NCI-H146 treated with DMSO at 0.1 percent for 48 hours (cell line): Measurements from ENCODE around the gene HNRNPA1.
"Not testable (repeated sequence)": the region's sequence is repeated elsewhere in the genome, so short reads cannot be mapped to it uniquely, and the experiment has no call there.

Source experiments
- DNase-seq: peaks from one replicate; lab custom pipeline; 2025; ENCODE audit not compliant: unreplicated experiment; lab: John Stamatoyannopoulos, UW

Gene HNRNPA1

DNA sequence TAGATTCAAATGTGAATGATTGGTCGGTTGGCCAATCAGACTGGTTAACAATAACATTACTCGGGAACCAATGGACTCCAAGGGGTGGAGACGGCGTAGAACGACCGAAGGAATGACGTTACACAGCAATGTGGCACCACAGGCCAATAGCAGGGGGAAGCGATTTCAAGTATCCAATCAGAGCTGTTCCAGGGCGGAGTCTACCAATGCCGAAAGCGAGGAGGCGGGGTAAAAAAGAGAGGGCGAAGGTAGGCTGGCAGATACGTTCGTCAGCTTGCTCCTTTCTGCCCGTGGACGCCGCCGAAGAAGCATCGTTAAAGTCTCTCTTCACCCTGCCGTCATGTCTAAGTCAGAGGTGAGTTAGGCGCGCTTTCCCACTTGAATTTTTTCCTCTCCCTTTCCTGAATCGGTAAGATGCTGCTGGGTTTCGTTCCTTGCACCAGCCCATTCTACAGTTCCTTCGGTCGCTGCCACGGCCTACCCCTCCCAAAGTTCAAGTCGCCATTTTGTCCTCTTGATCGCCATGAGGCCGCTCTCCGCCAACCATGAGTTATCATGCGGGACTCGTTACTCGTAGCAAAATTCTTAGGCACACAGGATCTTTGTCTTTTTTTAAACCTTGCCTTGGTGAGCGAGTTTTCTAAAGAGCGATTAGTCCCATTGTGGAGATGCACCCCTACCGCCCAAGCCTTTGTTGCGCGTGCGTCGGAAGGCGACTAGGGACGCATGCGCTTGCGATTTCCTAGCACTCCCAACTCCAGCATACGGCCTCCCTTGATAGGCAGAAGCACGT lies at the start of gene HNRNPA1:
HNRNPA1 (plus strand) TSS at position 259 of the 793 bp plus-strand sequence; CDS start at position 341, 82 bp downstream.
- peak; percentile 100 for DNase-seq

- not testable (repeated sequence) for DNase-seq
These were observed 49.3 kb upstream of the HNRNPA1 start for GRCh38 chr12:54231269-54231668.

- DNase-seq = no peak
These were observed 47.7 kb upstream of the HNRNPA1 start for GRCh38 chr12:54232790-54233189.

DNA sequence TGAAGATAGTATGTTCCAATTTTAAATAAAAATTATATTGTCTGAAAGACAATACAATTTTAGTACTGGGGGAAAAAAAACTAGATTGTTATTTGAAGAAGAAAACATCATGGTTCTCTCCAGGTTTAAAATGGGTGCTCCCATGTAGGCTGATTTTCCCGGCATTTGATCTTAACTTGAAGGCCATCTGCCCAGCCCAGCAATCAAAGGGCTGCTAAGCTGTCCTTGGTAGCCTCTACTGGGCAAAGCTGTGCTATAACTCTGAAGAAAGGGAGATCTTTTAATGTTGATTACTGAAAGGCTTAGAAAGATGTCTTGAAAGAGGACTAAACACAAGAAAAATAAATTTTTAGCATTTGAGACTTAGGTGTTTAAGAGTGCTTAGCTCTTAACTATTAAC lies 42.0 kb upstream of the HNRNPA1 start:
- no peak for DNase-seq

DNA sequence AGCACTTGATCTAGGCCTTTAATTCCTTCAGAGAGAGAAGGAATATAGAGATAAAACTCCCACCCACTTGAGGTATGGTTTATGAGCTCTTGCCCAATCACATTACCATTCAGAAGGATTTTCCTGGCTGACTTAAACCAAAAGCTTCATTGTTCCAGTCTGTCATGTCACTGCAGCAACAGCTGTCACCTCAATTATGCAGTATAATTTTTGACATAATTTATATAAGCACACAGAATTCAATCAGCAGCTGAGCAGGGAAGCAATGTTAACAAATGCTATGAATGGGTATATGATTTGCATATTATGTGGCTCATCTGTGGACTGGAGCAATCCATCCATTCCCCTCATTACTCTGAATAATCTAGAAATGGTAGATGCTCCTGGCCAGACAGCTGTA lies 40.9 kb upstream of the HNRNPA1 start:
- DNase-seq = no peak

DNA sequence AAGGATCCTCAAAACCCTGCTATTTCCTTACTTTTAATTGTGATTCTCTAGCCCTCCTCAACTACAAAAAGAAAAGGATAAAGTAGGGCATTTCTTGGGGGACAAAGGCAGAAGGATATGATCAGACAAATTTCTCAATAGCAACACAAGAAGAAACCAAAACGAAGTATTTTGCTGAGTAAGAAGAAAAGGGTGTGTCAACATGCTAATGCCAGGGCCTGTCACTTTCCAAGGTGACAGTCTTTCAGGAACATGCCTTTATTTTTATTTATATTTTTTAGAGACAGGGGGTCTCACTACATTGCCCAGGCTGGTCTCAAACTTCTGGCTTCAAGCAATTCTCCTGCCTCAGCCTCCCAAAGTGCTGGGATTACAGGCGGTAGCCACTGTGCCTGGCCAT lies 40.4 kb upstream of the HNRNPA1 start:
- no peak for DNase-seq

- no peak for DNase-seq
These were observed 39.4 kb upstream of the HNRNPA1 start for GRCh38 chr12:54240971-54241588.

- no peak for DNase-seq
These were observed 34.4 kb upstream of the HNRNPA1 start for GRCh38 chr12:54246011-54246641.

DNA sequence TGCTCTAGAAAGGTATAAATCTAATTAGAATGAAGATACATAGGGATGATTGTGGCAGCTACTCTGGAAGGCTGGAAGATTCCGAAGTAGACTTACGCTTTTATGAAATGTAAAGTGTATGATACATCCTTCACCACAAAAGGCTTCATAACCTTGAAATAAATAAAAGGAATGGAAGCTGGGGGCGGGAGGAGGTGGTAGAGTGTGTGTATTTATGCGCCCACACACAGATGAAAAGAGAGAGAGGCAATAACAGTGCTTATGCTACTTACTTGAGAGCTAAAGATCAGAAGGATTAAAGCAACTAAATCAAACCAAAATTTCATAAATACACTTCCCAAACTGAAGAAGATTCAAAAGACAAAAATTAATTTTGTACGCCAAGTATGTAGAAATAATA lies 31.0 kb upstream of the HNRNPA1 start:
- no peak for DNase-seq

GRCh38 chr12:54251667-54252284 lies 28.8 kb upstream of the HNRNPA1 start:
- peak; percentile 21 for DNase-seq

DNA sequence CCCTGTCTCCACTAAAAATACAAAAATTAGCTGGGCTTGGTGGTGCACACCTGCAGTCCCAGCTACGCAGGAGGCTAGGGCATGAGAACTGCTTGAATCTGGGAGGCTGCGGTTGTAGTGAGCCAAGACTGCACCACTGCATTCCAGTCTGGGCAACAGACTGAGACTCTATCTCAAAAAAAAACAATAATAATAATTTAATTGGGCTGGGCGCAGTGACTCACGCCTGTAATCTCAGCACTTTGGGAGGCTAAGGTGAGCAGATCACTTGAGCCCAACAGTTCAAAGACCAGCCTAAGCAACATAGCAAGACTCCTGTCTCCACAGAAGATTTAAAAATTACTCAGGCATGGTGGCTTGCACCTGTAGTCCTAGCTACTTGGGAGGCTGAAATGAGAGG lies 27.3 kb upstream of the HNRNPA1 start:
- DNase-seq = no peak

- no peak for DNase-seq
These were observed 23.2 kb upstream of the HNRNPA1 start for GRCh38 chr12:54257332-54257731.

DNA sequence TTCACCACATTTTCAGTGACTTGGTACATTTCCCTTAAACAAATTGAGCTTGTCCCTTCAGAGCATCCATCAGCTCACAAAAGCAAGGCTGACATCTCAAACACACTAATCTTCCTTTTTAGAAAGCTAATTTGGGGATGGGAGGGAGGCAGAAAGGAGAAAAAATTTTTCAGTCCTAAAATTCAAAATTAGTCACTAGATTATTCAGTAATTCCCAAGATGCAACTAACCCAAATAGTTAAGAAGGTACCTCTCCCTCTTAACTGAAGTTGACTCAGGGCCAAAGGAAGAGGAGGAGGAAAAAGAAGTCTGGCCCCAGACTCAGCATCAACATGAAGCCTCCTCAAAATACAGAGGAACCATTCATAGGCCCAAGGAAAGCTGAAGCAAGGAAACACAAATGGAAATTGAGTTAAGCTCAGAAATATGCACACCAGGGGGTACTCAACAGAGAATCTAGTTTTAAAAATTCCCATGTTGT lies 22.3 kb upstream of the HNRNPA1 start:
- no peak for DNase-seq

- peak; percentile 95 for DNase-seq
These were observed 21.1 kb upstream of the HNRNPA1 start for GRCh38 chr12:54259194-54260011.

DNA sequence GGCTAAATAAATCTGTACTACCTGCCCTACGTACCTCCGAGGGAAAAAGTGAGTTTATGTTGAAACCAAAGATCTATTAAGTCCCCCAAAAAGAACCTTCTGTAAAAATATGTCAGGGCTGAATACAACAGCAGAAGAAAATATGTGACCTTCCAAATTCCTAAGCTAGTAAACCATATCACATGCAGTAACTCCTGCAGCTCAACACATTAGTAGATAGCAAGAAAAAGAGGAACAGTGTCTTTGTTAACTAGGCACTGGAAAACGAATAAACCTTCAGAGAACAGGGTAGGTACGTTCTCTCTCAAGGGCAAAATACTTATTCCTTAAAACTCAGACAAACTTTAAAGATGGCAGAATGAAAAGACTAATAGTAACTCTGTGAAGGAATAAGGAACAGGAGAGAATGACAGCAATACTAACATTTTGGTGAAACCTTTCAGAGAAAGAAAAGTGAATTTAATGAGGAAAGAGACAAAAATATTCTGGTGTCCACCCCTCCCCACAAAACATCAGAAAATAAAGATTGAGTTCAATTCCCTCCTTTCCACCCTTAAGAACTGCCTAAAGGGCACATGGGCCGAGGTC lies 18.6 kb upstream of the HNRNPA1 start:
- no peak for DNase-seq

DNA sequence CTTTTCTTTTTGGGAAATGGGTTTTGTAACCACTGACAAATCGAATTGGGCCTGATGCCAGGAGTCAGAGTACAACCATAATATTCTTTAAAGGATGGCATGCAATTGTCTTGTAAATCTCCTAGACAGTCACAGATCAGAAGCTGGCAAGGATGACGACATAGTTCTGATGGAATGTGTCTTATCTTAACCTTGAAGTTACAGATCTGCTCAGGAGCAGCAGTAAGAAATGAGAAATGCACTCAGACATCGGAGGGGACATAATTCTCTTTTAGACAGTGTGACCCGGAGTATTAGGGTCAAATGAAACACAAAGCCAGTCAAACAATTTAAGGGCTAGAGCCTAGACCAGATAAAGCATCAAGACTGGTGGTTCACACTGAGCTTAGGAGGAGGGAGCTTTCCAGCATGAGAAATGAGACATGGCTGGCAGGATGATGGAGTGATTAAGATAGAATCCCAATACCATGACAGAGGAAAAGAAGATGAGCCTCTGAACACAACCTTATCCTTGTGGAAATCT lies 18.1 kb upstream of the HNRNPA1 start:
- DNase-seq = no peak

DNA sequence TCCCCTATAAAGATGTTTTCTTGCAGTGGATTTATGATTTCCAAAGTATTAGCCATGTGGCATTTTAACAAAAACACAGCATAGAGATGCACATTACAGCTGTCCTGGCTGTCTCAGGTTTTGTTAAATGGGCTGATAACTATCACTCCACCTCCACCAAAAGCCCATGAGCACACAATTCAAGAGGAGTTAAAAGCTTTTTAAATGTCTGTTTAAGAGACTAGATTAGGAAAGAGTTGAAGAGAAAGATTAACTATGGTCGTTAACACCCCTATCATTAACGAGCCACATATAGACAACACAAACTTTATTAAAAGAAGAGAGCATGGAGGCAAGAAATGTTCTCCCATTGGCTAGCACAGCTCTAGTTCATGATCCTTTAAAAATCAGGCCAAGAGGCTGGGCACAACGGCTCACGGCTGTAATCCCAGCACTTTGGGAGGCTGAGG lies 15.1 kb upstream of the HNRNPA1 start:
- no peak for DNase-seq

DNA sequence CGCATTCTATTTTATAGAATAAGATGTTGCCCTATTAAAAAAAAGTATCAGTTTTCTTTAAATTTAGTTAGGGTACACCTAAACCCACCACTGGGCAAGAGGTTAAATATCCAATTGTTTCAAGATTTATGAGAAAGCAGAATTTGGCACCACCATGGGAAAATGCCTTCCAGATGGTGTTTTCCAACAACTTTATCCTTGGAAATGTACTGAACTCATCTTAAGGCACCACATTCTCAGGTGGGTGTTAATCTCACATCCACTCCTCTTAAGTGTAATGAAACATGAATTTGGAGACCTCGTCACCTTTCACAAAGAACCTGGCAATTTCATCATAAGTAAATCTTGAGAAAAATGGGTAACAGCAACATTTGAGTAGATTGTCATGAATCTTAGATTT lies 13.7 kb upstream of the HNRNPA1 start:
- no peak for DNase-seq

DNA sequence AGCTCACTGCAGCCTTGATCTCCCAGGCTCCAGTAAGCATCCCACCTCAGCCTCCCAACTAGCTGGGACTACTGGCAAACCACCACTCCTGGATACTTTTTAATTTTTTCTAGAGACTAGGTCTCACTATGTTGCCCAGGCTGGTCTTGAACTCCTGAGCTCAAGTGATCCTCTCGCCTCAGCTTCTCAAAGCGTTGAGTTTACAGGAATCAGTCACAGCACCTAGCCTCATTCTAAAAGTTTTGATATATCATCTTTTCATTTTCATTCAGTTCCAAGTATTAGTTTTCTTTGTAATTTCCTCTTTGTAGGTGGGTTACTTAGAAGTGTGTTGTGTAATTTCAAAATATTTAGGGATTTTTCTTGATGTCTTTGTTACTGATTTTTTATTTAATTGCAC lies 10.2 kb upstream of the HNRNPA1 start:
- no peak for DNase-seq

DNA sequence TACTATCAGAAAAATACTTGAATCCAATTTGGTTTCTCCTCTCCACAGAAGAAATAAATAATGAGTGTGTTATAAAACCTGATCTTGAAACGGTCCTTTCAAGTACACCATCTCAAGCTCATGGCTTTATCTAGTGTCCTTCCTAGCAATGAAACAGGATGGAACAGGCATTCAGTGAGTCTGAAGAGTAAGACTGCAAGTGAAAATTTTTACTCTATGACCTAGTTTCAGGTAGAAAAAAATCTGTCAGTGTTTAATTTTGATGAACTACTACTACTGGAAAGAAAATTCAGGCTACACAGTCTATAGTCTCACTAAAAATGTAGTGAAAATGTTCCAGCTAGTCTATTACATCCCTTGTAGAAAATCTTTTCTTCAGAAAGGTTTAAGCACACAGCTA lies 8.3 kb upstream of the HNRNPA1 start:
- no peak for DNase-seq
